LNCAP (cell line): Measurements from ENCODE around the gene PRKD1.

Experiments used
- CTCF ChIP-seq: fragments of 450-650 bp; IDR thresholded peaks from 2 replicates; pipeline ENCODE4 v1.5.1; 2017; ENCODE audit warnings: mild to moderate bottlenecking

PRKD1 gene

DNA sequence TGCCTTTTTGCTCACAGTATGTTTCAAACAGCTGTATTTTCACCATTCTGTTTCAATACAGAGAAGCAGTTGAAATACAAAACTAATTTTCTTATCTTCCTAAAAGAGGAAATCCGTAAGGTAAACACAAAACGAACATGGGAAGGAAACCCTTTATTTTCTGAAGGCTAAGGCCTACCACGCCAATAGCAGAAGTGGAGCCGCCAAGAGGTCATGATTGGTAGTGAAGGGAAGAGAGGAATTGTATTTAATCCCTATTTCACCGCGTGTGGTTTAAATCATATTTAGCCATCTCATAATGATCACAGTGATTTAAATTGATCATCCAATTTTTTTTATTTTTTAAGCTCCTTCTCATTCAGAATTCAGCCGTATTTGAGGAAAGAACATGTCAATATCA is 398.2 kb downstream of the PRKD1 start:
- no peak; the same call in 1 of the 2 replicates for TF ChIP-seq CTCF

DNA sequence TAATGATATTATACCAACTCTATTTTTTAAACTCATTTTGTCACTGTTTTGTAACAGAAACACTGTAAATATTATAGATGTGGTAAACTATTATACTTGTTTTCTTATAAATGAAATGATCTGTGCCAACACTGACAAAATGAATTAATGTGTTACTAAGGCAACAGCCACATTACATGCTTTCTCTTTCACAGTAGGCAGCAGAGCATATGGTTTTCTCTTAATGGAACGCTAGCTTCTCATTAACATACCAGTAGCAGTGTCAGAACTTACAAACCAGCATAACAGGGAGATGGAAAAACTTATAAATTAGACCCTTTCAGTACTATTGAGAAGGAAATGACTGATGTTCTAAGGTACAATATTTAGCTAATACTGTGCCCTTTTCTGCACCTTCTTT is 398.8 kb downstream of the PRKD1 start:
- TF ChIP-seq CTCF: no peak

DNA sequence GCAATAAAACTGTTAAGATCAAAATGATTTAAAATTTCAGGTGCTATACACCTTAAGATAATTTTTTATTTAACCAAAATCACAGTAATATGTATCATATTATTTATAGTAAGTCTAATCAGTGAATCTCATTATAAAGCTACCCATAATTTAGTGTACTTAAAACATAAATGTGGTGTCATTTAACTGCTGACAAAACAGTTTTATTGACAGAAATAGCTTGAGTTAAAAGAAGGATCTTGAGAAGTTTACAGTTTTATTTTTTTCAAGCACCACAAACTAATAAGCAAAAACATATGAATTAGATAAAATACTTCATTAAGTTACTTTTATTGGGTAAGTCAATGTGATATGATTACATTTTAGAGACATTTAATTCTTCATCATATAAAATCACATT is 400.4 kb downstream of the PRKD1 start:
- no peak for TF ChIP-seq CTCF
